Fibroblast of lung (primary cell): ENCODE results near the gene NFS1.

Source experiments
- EZH2 ChIP-seq: IDR thresholded peaks from 2 replicates; pipeline ENCODE4 v1.5.1; 2012; ENCODE audit warnings: low read length, control low read depth, mild to moderate bottlenecking; ENCODE audit errors: missing control alignments
- TF ChIP-seq, protein P1 (sequence below), 2 donors: IDR thresholded peaks in 1 of 2; conservative IDR thresholded peaks in 1 of 2; 1 replicate in 1 of 2; 2 replicates in 1 of 2; pipeline ENCODE4 v1.5.1; 2011 to 2012; ENCODE audit warnings: low read length in 2 of 2, control low read depth in 1 of 2, inconsistent platforms in 1 of 2, low read depth in 1 of 2, mild to moderate bottlenecking in 1 of 2

GRCh38 chr20:35665949-35666288 is 33.2 kb downstream of the NFS1 start:
- TF ChIP-seq EZH2 = no peak
- TF ChIP-seq, protein P1, sequence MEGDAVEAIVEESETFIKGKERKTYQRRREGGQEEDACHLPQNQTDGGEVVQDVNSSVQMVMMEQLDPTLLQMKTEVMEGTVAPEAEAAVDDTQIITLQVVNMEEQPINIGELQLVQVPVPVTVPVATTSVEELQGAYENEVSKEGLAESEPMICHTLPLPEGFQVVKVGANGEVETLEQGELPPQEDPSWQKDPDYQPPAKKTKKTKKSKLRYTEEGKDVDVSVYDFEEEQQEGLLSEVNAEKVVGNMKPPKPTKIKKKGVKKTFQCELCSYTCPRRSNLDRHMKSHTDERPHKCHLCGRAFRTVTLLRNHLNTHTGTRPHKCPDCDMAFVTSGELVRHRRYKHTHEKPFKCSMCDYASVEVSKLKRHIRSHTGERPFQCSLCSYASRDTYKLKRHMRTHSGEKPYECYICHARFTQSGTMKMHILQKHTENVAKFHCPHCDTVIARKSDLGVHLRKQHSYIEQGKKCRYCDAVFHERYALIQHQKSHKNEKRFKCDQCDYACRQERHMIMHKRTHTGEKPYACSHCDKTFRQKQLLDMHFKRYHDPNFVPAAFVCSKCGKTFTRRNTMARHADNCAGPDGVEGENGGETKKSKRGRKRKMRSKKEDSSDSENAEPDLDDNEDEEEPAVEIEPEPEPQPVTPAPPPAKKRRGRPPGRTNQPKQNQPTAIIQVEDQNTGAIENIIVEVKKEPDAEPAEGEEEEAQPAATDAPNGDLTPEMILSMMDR (conservative IDR thresholded peaks at IDR 0.05 in 1 of 2, IDR thresholded peaks at IDR 0.05 in 1 of 2; ENCODE audit: low read depth in 1 of 2, low read length in 2 of 2) = no peak
